AG09319 (cell line): Measurements from ENCODE around the gene ACSBG1.

Source experiments
- DNase-seq: peaks from one replicate; pipeline ENCODE4 v3.0.0-alpha.2; 2010; ENCODE audit warnings: low read depth; ENCODE audit errors: extremely low read depth
- TF ChIP-seq, protein P1 (sequence below): IDR thresholded peaks from 2 replicates; pipeline ENCODE4 v1.5.1; 2011; ENCODE audit warnings: low read depth, mild to moderate bottlenecking, inconsistent platforms, low read length, moderate library complexity

Gene ACSBG1

DNA sequence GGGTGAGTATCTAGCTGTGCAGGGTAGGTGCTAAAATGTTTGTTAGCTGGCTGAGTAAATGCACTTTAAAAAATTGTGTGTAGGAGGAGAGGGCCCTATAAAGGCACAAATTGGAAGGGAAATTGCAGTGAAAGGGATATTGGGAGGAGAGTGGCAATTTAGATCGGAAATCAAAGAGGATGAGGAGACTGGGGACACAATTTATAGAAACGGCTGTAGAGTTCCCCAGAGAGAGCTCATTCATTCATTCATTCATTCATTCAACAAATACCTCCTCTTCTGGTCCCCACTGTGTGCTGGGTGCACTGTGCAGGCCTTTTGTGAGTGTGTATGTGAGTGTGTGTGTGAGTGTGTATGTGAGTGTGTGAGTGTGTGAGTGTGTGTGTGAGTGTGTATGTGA lies 32.4 kb upstream of the ACSBG1 start:
- no peak for DNase-seq
- TF ChIP-seq, protein P1, sequence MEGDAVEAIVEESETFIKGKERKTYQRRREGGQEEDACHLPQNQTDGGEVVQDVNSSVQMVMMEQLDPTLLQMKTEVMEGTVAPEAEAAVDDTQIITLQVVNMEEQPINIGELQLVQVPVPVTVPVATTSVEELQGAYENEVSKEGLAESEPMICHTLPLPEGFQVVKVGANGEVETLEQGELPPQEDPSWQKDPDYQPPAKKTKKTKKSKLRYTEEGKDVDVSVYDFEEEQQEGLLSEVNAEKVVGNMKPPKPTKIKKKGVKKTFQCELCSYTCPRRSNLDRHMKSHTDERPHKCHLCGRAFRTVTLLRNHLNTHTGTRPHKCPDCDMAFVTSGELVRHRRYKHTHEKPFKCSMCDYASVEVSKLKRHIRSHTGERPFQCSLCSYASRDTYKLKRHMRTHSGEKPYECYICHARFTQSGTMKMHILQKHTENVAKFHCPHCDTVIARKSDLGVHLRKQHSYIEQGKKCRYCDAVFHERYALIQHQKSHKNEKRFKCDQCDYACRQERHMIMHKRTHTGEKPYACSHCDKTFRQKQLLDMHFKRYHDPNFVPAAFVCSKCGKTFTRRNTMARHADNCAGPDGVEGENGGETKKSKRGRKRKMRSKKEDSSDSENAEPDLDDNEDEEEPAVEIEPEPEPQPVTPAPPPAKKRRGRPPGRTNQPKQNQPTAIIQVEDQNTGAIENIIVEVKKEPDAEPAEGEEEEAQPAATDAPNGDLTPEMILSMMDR = no peak

DNA sequence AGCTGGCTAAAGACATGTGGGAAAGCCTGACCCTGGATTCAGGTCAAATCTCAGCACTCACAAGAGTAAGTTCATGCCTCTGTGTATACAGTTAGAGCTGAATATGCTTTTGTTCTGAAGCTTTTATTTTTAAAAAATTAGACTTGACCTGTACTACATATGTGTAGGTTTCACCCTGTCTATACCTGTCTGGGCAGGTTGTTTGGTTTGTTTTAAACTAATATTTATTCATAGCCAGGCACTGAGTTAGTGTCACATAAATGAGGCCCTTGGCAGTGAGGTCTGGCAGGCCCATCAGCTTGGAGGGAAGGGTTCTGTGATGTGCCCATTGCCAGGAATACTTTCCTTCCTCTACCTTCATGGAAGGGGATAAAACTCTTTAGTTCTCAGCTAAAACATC lies 31.9 kb upstream of the ACSBG1 start:
- no peak for DNase-seq
- TF ChIP-seq, protein P1 = no peak

DNA sequence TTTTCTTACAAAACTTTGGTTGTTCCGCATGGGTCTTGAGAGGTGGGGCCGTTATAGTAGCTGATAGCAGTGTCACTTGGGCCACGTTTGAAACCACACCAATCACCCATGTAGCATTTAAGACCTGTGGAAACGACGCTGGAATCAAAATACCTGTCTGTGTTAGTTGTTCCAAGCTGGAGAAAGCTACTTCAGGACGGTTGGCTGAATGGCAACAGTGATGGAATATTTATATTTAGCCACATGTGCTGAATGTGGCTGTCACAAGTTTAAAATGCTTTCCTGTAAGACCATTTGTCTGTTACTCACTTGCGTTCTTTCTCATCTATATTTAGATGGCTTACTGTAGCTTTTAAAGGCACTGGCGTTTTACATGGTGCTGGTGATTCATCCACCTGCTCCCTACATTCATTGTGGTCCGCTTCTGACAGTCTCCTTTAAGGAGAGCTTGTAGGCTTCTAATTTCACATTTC lies 31.4 kb upstream of the ACSBG1 start:
- no peak for DNase-seq
- TF ChIP-seq, protein P1 = no peak

DNA sequence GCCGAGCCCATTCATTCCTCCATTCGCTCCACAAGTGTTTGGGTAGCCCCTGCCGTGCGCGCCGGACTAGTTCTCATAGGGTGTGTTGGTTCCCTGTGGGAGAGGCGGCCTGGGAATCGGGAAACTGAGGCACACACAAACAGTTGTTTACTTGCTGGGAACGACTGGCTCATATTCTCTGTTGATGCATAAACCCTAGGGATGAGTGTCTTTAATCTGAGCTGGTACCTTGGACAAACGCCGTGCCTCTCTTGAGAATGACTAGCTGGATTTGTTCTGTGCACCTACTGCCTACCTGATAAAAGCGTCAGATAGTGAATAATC lies 30.7 kb upstream of the ACSBG1 start:
- DNase-seq = no peak
- TF ChIP-seq, protein P1 = no peak

DNA sequence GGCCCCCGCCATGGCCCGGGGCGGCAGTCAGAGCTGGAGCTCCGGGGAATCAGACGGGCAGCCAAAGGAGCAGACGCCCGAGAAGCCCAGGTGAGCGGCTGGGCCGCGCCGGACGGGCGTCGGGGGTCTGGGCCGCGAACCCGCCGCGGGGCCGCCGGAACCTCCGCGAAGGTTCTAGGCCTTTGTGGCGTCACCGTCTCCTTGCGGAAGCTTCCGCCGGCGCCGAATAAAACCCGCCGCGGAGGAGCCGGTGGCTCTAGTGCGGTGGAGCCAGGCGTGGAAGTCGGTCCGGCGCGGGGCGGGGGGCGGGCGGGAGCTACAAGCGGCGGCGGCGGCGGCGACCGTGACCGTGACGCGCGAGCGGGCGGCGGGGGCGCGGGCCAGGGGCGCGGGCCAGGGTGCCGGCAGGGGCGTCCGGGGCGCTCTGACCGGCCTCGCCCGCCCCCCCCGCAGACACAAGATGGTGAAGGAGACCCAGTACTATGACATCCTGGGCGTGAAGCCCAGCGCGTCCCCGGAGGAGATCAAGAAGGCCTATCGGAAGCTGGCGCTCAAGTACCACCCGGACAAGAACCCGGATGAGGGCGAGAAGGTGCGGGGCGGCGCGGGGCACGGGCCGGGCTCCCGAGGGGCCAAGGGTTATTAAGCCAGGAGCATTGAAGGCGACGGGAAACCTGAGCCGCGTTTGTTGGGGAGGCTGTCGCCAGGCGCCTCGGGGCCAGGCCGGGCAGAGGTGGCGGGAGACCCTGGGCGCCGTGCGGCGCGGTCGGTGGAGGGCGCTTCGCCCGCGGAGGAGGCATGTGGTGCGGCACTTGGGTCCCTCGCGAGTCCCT lies 30.2 kb upstream of the ACSBG1 start, which contains the start of gene DNAJA4:
DNAJA4 (plus strand) TSS at position 259 of the 833 bp plus-strand sequence; CDS start at position 461, 202 bp downstream.
- TF ChIP-seq, protein P1 = no peak; the same call in 1 of the 2 replicates
- DNase-seq = no peak

DNA sequence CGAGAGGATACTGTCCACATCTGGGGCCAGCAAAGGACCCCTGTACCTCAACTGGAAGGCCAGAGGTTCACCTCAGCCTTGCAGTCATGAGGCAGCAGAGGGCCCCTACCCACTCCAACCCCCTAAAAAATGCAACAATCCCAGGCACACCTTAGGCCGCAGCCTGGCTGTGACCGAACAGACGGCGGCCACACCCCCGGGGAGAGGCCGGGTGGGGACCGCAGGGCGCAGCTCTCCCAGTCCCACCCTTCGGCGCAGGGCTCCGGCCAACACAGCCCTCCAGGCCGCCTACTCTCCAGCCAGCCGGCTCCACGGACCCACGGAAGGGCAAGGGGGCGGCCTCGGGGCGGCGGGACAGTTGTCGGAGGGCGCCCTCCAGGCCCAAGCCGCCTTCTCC lies 29.5 kb upstream of the ACSBG1 start:
- DNase-seq = no peak

DNA sequence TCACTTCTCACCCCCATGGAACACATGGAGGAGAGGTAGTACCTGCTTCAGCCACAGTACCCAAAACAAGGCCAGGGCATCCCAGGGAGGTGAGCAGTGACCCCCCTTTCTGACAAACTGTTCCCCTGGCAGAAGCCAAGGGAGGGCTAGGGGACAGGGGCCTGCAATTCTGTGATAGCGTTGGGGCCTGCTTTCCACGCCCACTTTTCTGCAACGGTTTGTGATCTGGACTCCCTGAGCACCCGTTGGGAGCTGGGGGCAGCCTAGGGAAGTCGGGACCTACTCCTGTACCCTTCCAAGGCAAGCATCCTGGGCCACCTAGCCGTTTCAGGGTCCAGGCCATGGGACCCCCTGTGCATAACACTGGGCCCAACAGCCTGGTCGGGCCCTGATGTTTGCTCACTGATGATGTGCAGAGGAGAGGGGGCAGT lies 29.0 kb upstream of the ACSBG1 start:
- TF ChIP-seq, protein P1 = no peak
- DNase-seq = no peak

More for the DNA sequence above, 29.5 kb upstream of the ACSBG1 start:
- TF ChIP-seq, protein P1 = no peak
